ENCODE data around the gene HYAL1.
"Not testable (repeated sequence)": the region's sequence is repeated elsewhere in the genome, so short reads cannot be mapped to it uniquely, and the experiment has no call there.

HYAL1 gene

DNA sequence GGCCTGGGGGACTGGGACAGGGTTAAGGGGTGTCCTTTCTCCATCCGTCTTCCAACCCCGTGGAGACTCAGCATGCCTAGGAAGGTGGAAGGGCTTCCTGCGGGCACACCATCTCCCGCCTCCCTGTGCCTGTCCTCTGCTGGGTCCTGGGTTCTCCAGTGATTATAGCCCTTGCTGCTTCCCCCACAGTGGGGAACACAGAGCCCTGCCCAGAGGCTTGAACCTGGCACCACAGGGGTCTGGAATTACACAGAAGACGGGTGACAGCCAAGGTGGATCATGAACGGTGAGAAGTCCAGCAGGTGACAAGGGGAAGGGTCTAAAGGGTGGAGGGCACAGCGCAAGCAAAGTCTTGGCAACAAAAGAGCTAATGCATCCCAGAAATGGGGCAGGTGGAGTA, 40.6 kb downstream of the HYAL1 start:
- Histone ChIP-seq H3K27ac (ENCODE audit: low read depth, low read length, severe bottlenecking) (peak overlapping the region; percentile 23), H3K4me1 (ENCODE audit: control insufficient read depth, insufficient read depth, low read length, poor library complexity, severe bottlenecking) (peaks cover 76% of the 10 kb centered on the region), H3K4me3 (ENCODE audit: extremely low read depth, insufficient read depth, low read length, poor library complexity, severe bottlenecking) (no peak overlapping the region), H3K9me3 (ENCODE audit: control insufficient read depth, low read length) (no peaks in the 10 kb centered on the region), H3K36me3 (ENCODE audit: control insufficient read depth, insufficient read depth, low read length) (peaks cover 16% of the 10 kb centered on the region)
- 93 to 94% methylated on average over 7 of the region's 7 CpGs for WGBS, 2 experiments (ENCODE audit: insufficient coverage in 2 of 2)

- not testable (repeated sequence) for H3K9me3 ChIP-seq (ENCODE audit: control insufficient read depth, low read length); H3K4me3 ChIP-seq (ENCODE audit: extremely low read depth, insufficient read depth, low read length, poor library complexity, severe bottlenecking); H3K27ac ChIP-seq (ENCODE audit: low read depth, low read length, severe bottlenecking)
- Histone ChIP-seq H3K4me1 (ENCODE audit: control insufficient read depth, insufficient read depth, low read length, poor library complexity, severe bottlenecking) (peaks cover 76% of the 10 kb centered on the region), H3K36me3 (ENCODE audit: control insufficient read depth, insufficient read depth, low read length) (peaks cover 22% of the 10 kb centered on the region)
- WGBS, 2 experiments (ENCODE audit: insufficient coverage in 2 of 2) = 97 to 100% methylated on average over 3 of the region's 4 CpGs
Observed at GRCh38 chr3:50262200-50262599, 41.2 kb downstream of the HYAL1 start.

GRCh38 chr3:50261505-50261904, 41.9 kb downstream of the HYAL1 start:
- Histone ChIP-seq H3K27ac (ENCODE audit: low read depth, low read length, severe bottlenecking) (peak overlapping the region; percentile 99), H3K36me3 (ENCODE audit: control insufficient read depth, insufficient read depth, low read length) (peaks cover 29% of the 10 kb centered on the region), H3K4me1 (ENCODE audit: control insufficient read depth, insufficient read depth, low read length, poor library complexity, severe bottlenecking) (peaks cover 73% of the 10 kb centered on the region), H3K9me3 (ENCODE audit: control insufficient read depth, low read length) (no peaks in the 10 kb centered on the region), H3K4me3 (ENCODE audit: extremely low read depth, insufficient read depth, low read length, poor library complexity, severe bottlenecking) (no peak overlapping the region)
- WGBS, 2 experiments (ENCODE audit: insufficient coverage in 2 of 2) = 100% methylated on average over 1 of the region's 2 CpGs; no CpG with 5 or more reads in 1 of the 2 experiments

GRCh38 chr3:50260942-50261441, 42.4 kb downstream of the HYAL1 start:
- Histone ChIP-seq H3K4me3 (ENCODE audit: extremely low read depth, insufficient read depth, low read length, poor library complexity, severe bottlenecking) (peak overlapping the region; percentile 25), H3K27ac (ENCODE audit: low read depth, low read length, severe bottlenecking) (peak overlapping the region; percentile 99), H3K4me1 (ENCODE audit: control insufficient read depth, insufficient read depth, low read length, poor library complexity, severe bottlenecking) (peaks cover 69% of the 10 kb centered on the region), H3K36me3 (ENCODE audit: control insufficient read depth, insufficient read depth, low read length) (peaks cover 34% of the 10 kb centered on the region), H3K9me3 (ENCODE audit: control insufficient read depth, low read length) (no peaks in the 10 kb centered on the region)
- WGBS, 2 experiments (ENCODE audit: insufficient coverage in 2 of 2) = 74 to 88% methylated on average over 3 to 4 of the region's 5 CpGs

DNA sequence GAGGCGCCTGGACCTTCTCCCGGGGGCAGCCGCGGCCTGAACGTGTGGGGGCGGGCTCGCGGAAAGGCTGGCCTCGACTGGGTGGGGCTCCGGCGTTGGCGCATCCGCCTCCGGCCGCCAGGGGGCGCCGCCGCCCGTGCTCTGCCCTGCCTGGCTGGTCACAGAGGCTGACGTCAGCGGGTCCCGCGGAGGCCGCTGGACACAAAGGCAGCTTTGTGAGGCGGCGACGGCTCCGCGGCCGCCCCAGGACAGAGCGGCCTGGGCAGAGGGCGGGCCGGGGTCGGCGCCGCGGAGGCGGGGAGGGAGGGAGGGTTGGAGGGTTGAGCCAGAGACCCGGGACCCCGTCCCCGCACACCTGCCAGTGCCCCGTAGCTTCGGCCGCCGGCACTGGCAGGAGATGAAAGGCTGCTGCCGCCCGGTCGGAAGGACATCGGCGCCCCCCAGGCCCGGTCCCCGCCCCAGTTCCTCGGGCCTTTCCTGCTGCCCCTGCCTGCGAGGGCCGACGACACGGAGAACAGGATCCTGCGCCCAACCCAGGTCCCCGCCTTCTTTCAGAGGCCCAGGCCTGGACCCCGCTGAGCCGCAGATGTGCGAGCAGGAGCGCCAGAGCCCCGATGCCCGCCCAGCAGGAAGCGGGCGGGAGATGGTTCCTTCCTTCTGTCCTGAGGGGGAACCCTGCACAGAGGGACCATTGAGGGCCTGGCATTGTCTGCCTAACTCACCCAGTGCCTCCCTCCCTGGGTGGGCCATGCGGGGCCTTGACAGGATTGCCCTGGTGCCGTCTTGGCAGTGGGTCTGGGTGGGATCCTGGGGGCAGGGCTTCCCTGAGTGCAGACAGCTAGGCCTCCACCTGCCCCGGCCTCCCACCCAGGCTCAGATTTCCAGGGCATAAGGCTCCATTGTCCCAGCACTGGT, 43.1 kb downstream of the HYAL1 start:
- Histone ChIP-seq H3K36me3 (ENCODE audit: control insufficient read depth, insufficient read depth, low read length) (peaks cover 41% of the 10 kb centered on the region), H3K9me3 (ENCODE audit: control insufficient read depth, low read length) (no peaks in the 10 kb centered on the region), H3K4me3 (ENCODE audit: extremely low read depth, insufficient read depth, low read length, poor library complexity, severe bottlenecking) (peak overlapping the region; percentile 25), H3K4me1 (ENCODE audit: control insufficient read depth, insufficient read depth, low read length, poor library complexity, severe bottlenecking) (peaks cover 64% of the 10 kb centered on the region), H3K27ac (ENCODE audit: low read depth, low read length, severe bottlenecking) (peak overlapping the region; percentile 99)
- WGBS, 2 experiments (ENCODE audit: insufficient coverage in 2 of 2) = 4% methylated on average over 45 to 59 of the region's 70 CpGs

- H3K27ac ChIP-seq (ENCODE audit: low read depth, low read length, severe bottlenecking) = peak overlapping the region; percentile 99
- H3K4me1 ChIP-seq (ENCODE audit: control insufficient read depth, insufficient read depth, low read length, poor library complexity, severe bottlenecking) = peaks cover 70% of the 10 kb centered on the region
- H3K4me3 ChIP-seq (ENCODE audit: extremely low read depth, insufficient read depth, low read length, poor library complexity, severe bottlenecking) = no peak overlapping the region
- H3K9me3 ChIP-seq (ENCODE audit: control insufficient read depth, low read length) = no peaks in the 10 kb centered on the region
- peaks cover 48% of the 10 kb centered on the region for H3K36me3 ChIP-seq (ENCODE audit: control insufficient read depth, insufficient read depth, low read length)
- WGBS, 2 experiments (ENCODE audit: insufficient coverage in 2 of 2) = 68 to 72% methylated on average over 14 to 17 of the region's 18 CpGs
Observed at GRCh38 chr3:50259432-50260026, 43.8 kb downstream of the HYAL1 start.

DNA sequence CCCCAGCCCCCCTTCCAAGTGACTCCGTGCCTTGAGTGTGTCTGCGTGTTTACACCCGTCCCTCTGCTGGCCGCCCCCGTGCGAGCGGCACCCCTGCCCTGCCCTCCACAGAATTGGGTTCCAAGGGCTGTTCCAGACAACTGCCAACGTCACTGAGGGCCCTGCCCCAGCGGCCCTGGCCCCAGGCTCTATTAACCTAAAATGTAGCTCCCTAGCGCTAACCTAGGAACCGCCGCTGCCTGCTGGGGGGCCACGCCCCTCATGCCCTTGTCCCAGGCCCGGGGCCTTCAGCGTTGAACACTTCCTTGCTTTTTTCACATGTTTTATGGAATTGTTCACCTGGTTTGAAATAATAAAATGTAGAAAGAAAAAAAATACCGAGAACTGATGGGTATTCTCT, 44.4 kb downstream of the HYAL1 start:
- H3K9me3 ChIP-seq (ENCODE audit: control insufficient read depth, low read length) = no peaks in the 10 kb centered on the region
- H3K4me1 ChIP-seq (ENCODE audit: control insufficient read depth, insufficient read depth, low read length, poor library complexity, severe bottlenecking) = peaks cover 71% of the 10 kb centered on the region
- H3K36me3 ChIP-seq (ENCODE audit: control insufficient read depth, insufficient read depth, low read length) = peaks cover 54% of the 10 kb centered on the region
- peak overlapping the region; percentile 99 for H3K27ac ChIP-seq (ENCODE audit: low read depth, low read length, severe bottlenecking)
- no peak overlapping the region for H3K4me3 ChIP-seq (ENCODE audit: extremely low read depth, insufficient read depth, low read length, poor library complexity, severe bottlenecking)
- 90 to 92% methylated on average over 13 to 15 of the region's 16 CpGs for WGBS, 2 experiments (ENCODE audit: insufficient coverage in 2 of 2)

DNA sequence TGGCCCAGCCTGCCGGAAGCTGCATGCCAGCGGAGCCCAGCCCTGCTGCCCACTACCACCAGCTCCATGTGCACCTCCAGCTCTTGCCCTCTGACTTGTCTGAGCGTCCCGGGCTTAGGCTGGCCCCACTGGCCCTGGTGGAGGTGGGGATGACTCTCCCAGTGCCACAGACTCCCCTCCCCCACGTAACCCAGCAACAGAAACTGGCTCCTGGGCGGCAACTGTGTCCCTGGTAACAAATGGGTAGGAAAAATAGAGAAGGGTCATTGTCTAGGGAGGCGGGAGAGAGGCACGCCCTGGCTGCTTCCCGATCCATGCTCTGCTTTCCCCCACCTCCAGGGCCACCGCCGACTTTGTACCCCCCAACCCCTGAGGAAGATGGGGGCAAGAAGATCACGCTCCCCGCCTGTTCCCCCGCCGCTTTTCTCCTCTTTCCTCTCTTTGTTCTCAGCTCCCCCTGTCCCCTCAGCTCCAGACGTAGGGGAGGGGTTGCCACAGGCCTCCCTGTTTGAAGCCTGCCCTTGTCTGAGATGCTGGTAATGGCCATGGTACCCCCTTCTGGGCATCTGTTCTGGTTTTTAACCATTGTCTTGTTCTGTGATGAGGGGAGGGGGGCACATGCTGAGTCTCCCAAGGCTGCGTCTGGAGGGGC, 45.2 kb downstream of the HYAL1 start:
- Histone ChIP-seq H3K4me1 (ENCODE audit: control insufficient read depth, insufficient read depth, low read length, poor library complexity, severe bottlenecking) (peaks cover 71% of the 10 kb centered on the region), H3K9me3 (ENCODE audit: control insufficient read depth, low read length) (no peaks in the 10 kb centered on the region), H3K4me3 (ENCODE audit: extremely low read depth, insufficient read depth, low read length, poor library complexity, severe bottlenecking) (no peak overlapping the region), H3K36me3 (ENCODE audit: control insufficient read depth, insufficient read depth, low read length) (peaks cover 58% of the 10 kb centered on the region), H3K27ac (ENCODE audit: low read depth, low read length, severe bottlenecking) (peak overlapping the region; percentile 81)
- WGBS, 2 experiments (ENCODE audit: insufficient coverage in 2 of 2) = 67 to 75% methylated on average over 5 to 7 of the region's 17 CpGs

DNA sequence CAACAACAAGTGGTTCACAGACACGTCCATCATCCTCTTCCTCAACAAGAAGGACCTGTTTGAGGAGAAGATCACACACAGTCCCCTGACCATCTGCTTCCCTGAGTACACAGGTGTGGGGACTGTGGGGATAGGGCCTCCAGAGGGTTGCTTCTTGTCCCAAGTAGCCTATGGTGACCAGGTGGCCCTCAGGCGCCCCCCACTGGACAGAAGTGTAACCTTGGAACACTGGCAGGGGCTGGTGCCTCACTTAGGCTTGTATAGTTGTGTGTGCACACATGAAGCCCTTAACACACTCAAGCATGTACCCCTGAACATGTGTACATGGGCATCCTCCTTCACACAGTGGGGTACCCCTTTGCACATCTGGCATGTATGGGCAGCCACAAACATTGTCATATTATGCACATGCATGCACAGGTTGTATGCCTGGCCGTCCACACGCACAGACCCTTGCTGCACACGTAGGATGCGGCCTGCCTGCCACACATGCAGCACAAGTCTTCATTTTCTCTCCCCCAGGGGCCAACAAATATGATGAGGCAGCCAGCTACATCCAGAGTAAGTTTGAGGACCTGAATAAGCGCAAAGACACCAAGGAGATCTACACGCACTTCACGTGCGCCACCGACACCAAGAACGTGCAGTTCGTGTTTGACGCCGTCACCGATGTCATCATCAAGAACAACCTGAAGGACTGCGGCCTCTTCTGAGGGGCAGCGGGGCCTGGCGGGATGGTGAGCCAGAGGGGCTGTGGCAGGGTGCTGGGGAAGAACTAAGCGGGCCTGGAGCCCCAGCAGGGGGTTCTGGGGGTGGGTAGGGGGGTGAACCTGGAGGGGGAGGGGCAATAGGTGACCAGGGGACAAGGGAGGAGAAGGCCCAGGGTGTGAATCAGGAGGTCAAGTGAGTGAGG, 46.1 kb downstream of the HYAL1 start:
- H3K36me3 ChIP-seq (ENCODE audit: control insufficient read depth, insufficient read depth, low read length) = peaks cover 64% of the 10 kb centered on the region

GRCh38 chr3:50255251-50255615, 48.1 kb downstream of the HYAL1 start:
- Histone ChIP-seq H3K4me1 (ENCODE audit: control insufficient read depth, insufficient read depth, low read length, poor library complexity, severe bottlenecking) (peaks cover 68% of the 10 kb centered on the region), H3K9me3 (ENCODE audit: control insufficient read depth, low read length) (no peaks in the 10 kb centered on the region), H3K27ac (ENCODE audit: low read depth, low read length, severe bottlenecking) (peak overlapping the region; percentile 69), H3K36me3 (ENCODE audit: control insufficient read depth, insufficient read depth, low read length) (peaks cover 83% of the 10 kb centered on the region), H3K4me3 (ENCODE audit: extremely low read depth, insufficient read depth, low read length, poor library complexity, severe bottlenecking) (no peak overlapping the region)
- WGBS, 2 experiments (ENCODE audit: insufficient coverage in 2 of 2) = 95 to 99% methylated on average over 9 of the region's 9 CpGs

More for the DNA sequence above, 46.1 kb downstream of the HYAL1 start:
- Histone ChIP-seq H3K27ac (ENCODE audit: low read depth, low read length, severe bottlenecking) (peak overlapping the region; percentile 81), H3K4me3 (ENCODE audit: extremely low read depth, insufficient read depth, low read length, poor library complexity, severe bottlenecking) (no peak overlapping the region), H3K9me3 (ENCODE audit: control insufficient read depth, low read length) (no peaks in the 10 kb centered on the region), H3K4me1 (ENCODE audit: control insufficient read depth, insufficient read depth, low read length, poor library complexity, severe bottlenecking) (peaks cover 71% of the 10 kb centered on the region)
- 90 to 92% methylated on average over 16 to 19 of the region's 20 CpGs for WGBS, 2 experiments (ENCODE audit: insufficient coverage in 2 of 2)
